GM12875 (cell line): ENCODE measurements around the gene SIK3.

ENCODE experiments used
- H3K4me3 ChIP-seq: one replicate; pipeline ENCODE4 v1.5.1; 2011; ENCODE audit warnings: low read depth, low read length, control low read depth
- CTCF ChIP-seq: IDR thresholded peaks from 2 replicates; pipeline ENCODE4 v1.5.1; 2011; ENCODE audit warnings: low read depth, mild to moderate bottlenecking, control low read depth, inconsistent platforms, low read length, moderate library complexity, borderline replicate concordance; ENCODE audit not compliant: insufficient read depth

The SIK3 gene

GRCh38 chr11:116950210-116950609, 148.0 kb downstream of the SIK3 start:
- H3K4me3 ChIP-seq, result no peak overlapping the region
- TF ChIP-seq CTCF, result no peak

- H3K4me3 ChIP-seq, result no peak overlapping the region
- TF ChIP-seq CTCF, result no peak
Observed at GRCh38 chr11:116948391-116948790, 149.8 kb downstream of the SIK3 start.

- no peak for TF ChIP-seq CTCF
- no peak overlapping the region for H3K4me3 ChIP-seq
Observed at GRCh38 chr11:116946414-116946813, 151.8 kb downstream of the SIK3 start.

GRCh38 chr11:116939499-116939898, 158.7 kb downstream of the SIK3 start:
- TF ChIP-seq CTCF, result no peak
- no peak overlapping the region for H3K4me3 ChIP-seq

GRCh38 chr11:116938471-116939070, 159.7 kb downstream of the SIK3 start:
- TF ChIP-seq CTCF, result no peak
- H3K4me3 ChIP-seq, result no peak overlapping the region

GRCh38 chr11:116936754-116937446, 161.3 kb downstream of the SIK3 start:
- TF ChIP-seq CTCF, result no peak
- H3K4me3 ChIP-seq, result no peak overlapping the region

GRCh38 chr11:116935514-116935913, 162.7 kb downstream of the SIK3 start:
- no peak for TF ChIP-seq CTCF
- no peak overlapping the region for H3K4me3 ChIP-seq
